ENCODE measurements around the gene MACROD2.

Gene MACROD2

DNA sequence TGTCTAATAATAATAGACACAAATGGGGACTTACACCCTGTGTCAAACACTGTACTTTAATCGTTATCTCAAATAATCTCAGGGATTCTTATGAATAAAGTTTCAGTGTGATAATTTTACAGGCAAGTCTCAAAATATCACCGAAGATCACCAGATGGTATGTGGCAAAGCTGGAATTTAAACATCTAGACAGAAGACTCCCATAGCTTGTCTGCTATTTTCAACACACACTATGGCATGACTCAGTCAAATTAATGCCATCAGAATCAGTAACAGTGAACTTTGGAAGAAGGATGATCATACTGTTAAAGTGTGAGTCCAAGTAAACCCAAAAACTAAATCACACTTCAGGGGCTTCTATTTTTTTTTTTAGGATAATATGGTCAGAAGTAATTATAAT is 1209.7 kb downstream of the MACROD2 start:
- no peak for DNase-seq

DNA sequence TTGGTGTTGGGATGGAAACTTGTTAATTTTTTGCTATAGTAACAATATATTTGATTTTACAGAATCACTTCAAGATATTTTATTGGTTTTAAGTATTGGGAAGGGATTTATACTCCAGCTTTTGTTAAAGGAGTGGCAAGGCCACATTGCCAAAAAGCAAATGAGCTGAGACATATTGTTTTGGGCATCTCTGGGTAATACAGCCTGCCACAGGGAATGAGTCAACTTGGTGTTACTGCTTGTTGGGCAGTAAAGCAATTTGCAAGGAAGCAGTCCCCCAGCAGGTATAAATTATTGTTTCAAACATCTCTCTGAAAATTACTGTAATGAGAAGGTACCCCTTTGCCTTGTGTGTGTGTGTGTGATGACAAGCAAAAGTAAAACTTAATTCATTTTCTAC is 1210.4 kb downstream of the MACROD2 start:
- no peak for DNase-seq

DNA sequence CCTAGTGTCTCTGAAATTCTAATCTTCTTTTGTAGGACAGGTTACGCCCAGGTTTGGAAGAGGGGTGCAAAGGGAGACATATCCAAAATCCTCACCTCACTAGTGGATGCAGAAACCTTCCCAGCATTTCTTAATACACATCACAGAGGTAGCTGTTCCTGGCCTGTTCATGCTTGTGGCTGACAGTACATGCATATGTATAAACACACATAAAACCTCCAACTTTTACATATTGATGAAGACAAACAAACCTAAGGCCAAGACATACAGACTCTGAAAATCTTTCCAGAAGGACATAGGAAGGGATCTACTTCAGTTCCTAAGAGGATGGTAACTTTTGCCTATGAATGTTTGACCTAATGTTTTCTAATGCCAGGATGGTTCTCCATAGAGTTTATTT is 1214.2 kb downstream of the MACROD2 start:
- DNase-seq, result no peak

DNA sequence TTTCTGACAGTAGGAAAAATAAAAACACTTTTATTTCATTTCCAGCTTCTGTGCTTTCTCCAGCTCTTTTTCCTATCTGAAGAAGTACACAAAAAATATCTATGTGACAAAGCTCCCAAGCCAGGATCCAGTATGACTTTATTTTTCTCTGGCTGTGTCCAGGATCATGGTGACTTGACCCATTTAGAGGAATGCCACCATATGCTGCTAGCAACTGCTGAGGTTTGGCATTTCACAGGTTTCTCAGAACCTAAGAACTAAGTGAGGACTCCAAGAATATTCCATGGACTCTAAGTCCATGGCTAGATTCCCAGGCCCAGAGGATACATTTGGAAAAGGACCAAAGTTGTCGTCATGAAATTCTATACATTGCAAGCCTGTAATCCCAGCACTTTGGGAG is 1218.7 kb downstream of the MACROD2 start:
- no peak for DNase-seq

DNA sequence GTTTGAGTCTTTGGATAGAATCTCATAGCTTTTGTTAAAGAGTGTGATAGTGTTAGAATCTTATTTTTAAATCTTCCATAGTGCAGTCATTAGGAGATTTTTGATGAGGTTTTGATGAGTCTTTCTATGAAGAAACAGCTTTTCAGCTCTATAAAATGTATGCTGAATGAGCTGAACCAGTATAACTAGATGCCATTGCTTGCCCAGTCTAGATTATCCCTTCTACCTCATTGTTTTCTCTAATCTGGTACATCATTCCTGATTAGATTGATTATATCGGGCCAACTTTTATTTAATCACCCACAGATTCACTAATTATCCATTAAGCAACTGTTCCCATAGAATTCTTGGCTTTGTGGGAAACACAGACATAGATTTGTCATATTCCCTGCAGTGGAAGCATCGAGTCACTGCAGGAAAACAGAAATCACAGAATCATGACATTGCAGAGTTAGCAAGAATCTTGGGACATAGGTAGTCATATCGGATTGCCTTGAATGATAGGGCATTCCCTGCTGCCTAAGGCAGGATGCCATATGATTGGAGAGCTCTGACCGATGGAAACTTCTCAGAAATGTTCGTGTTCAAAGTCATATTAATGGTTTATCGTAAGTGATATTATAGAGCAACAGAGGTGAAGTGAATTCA is 1224.8 kb downstream of the MACROD2 start:
- no peak for DNase-seq

DNA sequence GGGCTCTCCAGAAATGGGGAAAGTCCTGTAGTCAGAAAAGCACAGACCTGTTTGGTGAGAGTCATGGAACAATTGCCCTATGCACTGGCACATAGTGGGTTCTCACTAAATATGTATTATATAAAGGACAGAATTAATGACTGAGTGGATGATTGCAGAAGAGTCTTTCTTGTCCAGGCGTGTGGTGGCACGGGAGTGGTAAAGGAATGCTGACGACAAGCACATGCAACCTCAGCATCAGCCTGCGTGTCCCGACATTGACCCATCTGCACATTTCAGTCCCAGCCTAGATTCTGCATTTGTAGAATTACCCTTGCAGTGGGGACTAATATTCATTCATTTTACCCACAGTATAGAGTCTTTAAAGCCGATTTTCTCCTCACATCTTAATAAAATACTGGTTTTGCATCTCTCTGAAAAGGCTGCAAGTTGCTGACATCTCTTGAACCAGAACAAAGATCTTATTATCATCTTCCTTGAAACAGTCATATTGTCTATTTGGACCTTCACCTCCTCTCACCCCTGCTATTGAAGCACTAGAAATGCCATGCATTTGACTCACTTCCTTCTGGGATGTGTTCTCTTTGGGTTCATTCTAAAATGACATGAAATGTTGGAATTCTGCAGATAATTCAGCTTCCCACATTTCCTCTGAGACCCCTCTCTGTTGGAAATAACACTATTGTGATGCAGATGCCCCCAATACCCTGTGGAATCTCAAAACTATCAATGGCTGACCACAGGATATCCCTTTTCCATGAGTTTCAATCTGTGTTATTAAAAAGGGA is 1225.7 kb downstream of the MACROD2 start:
- DNase-seq, result no peak

DNA sequence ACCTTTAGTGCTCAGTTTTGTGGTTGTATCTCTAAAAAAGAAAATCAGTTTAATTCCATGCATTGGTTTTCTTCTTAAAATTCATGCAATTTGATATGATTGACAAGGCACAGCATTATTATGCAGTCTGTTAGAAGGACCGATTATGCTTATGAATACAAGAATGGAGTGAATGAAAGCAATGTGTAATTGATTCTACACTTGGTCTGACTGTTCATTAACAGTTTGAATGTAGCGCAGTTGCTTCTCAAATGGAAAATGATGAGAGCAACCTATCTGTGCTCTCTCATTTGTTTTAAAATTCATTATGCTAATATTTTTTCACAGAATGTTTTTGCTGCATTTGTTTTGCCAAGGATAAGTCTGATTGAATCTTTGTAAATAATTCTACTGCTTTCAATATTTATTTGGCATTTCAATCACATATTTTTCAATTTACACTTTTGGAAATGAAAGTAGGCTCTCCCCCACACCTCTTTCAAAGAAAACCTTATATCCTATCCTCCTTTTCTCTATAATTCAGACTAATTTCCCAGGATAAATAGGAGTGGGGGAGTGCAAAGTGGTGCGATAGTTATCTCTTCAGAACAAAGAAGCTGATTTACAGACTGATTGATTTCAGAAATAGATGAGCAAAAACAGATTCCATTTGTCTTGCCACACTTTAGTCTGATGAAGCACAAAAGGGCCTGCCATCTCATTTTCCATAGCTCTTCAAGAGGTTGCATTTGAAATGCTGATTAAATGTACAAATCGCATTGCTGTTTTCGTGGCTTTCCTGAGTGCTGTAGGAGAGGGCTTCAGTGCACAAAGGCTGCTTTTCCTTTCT is 1227.4 kb downstream of the MACROD2 start:
- DNase-seq, result no peak

DNA sequence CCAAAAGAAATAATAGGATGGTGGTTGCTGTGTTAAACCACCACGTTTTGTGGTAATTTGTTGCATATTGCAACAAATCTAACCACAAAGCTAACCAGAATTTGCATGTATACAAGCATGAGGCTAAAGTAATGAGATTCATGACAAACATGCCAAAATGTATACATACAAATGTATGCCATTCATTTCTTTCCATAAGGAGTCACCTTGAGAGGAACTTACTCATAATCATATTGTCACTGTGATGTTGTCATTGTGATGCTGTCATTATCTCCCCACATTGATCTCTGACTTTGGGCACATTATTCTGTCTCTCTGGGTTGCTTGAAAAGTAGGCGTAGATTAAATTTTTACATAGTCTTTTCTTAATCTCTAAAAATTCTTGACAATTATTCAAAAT is 1228.9 kb downstream of the MACROD2 start:
- DNase-seq, result no peak

DNA sequence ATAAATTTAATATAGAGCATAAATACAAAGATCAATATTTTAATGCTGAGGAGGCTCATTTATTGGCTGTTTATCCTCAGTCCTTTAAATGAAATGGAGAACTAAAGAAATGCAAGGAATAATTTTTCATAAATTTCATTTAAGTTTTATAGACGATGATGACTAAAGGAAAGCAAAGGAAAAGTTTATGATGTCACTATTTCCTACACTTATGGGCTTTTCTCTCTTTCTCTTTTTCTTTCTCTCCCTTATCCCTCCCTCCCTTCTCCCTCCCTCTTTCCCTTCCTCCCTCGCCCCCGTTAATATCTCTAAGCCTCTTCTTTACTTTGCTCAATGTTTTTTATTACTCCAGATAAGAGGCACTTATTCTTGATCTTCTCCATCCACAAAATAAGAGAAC is 1231.8 kb downstream of the MACROD2 start:
- no peak for DNase-seq

DNA sequence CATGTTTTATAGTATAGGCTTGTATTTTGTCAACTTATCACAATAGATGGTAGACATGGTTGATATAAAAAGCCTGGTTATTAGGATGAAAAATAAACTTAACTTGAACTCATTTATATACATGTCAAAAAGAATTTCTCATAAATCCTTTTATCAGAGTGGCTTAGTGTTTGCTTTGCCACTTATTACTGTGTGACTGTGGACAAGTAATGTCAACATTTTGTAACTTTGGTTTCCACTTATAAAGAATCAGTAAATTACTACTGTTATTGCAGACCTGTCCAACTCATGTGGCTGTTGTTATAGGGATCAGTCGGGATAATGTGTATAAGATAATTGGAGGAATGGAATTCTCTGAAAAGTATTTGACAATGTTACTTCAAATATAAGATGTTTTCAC is 1236.9 kb downstream of the MACROD2 start:
- DNase-seq, result no peak

DNA sequence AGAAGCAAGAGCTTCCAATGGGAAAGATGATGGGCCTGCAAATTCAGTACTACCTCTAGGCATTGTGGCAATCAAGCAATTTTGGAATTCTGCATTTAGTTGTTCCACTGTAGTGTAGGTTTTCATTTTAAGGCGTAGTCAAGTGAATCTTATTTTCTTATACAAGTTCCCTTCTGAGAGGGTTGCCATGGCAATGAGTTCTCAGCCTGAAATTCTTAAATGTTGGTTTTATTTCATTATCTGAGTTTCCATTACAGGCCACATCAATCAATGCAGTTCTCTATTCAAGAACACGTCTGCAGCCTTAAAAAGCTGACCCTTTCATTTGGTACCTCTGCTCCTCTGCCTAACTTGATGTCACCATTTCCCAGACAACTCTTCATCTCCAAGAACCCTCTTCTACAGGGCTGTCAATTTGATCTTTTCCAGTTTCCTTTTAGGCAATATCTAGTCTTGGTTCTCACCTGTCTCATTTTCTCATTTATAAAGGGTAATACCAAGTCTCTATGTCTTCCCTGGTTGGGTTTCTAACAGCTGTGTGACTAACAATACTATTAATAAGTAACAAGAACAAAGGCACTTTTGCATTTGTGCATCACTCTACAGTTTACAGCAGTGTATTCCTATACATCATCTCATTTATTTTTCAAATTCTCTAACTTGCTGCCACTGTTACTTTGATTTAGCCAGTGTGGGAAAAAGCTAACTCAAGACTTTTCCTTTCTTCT is 1240.3 kb downstream of the MACROD2 start:
- DNase-seq, result no peak

DNA sequence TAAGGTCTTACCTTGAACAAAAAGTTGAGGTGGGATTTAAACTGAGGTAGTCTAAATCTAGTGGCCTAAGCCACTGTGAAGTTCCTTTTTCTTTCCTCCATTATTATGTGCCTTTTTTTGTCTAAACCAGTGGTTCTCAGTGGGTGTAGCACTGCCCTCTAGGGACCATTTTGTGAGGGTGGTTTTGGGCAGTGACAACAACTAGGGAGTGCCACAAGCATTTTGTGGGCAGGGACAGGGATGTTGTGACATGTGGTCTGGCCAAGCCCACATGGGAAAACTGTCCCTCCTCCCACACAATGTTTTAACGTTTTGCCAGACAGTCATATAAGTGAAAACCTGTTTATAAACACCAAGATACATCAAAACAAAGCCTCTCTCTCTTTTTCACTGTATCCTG is 1241.5 kb downstream of the MACROD2 start:
- DNase-seq, result no peak

DNA sequence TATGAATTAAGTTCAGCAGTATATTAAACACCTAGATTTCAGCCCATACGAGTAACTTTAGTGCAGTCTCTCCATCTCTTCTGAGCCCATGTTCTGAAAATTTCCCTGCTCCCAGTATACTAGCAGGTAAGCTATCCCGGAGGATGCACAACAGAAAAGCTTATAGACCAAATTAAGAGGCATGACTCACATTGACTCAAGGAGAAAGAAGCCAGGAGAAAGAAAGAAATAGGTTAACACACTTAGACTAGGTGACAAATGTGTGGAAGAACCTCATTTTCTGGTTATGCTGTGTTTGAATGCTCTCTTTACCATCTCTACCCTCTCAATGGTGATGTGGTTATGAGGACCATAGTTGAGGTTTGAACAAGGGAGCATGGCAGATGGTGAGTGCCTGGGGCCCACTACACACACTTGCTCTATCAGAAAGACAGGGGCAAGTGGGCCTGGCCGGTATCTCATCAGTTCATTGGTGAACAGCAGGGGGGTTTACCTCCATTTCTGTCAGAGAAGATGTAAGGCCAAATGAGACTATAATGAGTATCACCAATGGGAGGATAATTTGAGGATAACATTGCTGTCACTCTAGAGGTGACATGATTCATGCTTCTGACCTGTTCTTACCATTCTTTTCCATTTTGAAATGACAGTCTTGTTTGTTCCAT is 1244.4 kb downstream of the MACROD2 start:
- DNase-seq, result no peak

DNA sequence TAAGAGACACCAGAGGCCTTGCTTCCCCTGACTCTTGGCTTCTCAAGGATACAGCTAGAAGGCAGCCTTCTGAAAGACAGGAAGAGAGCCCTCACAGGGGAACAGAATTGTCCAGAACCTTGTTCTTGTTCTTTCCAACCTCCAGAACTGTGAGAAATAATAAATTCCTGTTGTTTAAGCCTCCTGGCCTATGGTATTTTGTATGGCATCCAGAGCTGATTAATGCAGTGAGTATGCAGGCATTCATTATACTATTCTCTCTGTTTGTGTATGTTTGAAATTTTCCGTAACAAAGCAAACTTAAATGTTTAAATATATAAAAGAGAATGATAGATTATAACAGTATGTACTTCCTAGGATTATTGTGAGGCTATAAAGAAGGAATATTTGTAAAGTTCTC is 1245.5 kb downstream of the MACROD2 start:
- no peak for DNase-seq

DNA sequence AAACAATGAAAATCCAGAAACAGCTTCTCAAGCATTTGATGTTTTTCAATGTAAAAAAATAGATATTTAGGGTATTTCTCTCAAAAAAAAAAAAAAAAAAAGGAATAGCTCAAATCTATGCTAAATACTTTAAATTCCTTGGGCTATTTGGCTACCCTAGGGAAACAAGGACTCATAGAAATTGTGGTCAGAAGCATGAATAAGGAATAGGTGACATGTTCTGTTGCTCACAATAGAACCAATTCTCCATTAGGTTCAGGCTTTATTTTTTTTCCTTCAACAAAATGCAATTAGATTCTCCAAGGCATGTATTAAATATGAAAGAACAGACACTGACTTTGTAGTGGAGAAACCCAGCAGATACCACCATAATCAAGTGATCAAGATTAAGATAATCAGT is 1246.4 kb downstream of the MACROD2 start:
- no peak for DNase-seq

DNA sequence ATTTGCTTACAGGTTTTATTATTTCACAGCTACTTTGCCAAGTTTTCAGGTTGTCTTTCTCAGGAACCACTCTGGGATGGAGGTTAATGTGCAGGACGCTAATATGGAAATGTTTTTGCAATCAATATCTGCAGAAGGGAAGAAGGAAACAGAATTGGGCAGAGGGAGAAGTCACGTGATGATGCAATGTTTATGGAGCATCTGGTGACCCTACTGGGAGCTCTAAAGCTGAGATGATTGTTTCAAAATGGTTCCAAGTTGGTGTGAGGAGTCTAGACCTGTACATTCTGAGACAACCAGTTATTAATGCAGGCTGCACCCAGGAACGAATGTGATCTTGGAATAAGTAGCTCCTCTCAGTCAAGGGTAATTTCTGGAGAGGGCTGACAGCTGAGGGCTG is 1247.5 kb downstream of the MACROD2 start:
- no peak for DNase-seq

DNA sequence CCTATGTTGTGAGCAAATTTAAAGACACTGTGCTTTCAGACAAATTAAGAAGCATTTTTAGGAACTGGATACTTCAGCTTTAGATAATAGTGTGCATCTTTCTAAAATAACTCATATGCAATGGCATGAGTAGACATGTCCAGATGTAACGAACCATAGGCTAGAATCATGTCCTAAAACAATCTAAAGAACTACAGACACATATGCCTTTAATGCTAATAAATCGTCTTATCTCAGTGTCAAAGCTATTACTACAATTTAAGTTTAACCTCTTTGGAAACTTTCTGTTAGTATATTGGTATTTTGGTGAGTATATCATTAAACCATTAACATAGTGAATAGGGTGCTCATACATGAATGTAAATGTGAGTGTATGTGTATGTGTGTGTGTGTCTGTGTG is 1250.6 kb downstream of the MACROD2 start:
- DNase-seq, result no peak

DNA sequence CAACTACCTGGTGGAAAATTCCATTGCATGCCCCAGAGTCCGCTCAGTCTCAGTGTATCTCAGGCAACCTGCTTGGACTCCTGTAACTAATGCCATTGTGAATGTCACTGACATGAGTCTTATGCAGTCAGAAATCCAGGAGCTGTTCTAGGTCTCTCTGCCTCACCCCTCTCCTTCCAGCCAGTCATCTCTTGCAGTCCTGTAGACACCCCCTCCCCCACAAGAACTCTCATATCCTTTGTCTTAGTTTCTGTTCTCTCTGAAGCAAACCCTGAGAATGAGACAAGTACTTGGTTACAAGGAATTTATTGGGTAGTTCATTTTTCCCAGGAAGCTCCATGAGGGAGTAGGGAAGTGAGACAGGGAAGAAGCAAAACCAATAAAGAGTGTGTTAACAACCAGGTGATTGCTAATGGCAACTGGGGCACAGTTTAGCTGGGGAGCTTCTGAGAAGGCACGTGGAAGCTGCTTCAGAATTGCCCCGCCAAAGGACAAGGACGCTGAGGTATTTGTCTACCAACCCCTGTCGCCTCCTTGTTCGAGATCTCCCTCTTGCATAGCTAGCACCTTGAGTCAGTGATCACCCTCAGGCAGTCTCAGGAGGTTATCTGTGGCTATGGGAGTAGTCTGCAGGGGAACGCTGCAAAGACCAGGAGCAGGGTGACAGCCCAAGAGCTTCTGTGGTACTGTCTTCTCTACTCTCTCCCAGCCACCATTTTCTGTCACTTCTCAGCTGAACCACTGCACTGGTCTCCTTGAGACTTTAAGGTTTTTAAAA is 1253.5 kb downstream of the MACROD2 start:
- DNase-seq, result no peak

DNA sequence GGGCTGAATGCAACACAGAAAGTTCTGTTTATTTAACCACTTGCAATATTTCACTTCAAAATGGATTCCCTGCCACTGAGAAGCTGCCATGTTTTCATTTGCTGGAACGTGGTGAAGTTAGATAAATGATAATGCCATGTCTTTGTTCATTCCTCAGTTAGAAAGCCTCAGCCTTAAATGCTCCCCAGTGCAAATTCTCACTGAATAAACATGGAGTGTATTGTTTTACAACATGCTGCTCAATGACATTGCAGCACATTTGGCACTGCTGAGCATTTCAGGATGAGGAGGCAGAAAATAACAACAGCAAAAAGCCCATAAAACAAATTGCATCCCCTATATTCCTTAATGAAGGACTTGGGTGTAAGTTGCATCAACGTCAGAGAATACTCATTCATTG is 1255.9 kb downstream of the MACROD2 start:
- DNase-seq, result no peak

DNA sequence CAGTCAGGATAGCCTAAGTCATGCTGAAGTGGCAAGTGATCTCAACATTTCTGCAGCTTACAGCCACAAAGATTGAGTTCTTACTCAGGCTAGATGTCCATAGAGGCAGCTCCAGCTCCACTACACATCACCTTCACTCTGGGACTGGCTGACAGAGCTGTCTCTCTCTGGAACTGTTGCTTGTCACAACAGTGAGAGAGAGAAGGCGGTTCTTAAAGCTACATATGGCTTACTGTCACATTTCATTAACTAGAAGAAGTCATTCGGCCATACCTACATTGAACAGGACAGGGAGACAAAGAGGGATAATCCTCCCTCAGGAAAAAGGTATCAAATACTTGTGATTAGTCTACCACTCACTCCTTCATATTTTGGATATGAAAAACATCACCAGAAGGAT is 1257.0 kb downstream of the MACROD2 start:
- no peak for DNase-seq

DNA sequence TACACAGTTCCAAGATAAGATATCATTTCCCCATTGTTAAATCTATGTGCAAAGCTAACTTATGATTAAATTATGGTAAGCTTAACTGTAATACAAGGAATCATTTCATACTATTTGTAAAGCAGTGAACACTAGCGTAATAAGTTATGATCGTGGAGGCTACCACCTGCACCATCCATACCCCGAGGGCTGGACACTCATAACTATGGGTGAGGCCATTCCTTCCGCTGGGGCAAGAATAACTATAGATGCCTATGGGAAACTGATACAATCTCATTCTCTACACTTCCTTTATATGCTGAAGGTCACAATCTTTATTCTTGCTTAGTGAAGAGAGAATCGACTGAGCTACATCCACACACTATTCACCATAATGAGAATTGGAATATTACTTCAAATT is 1258.1 kb downstream of the MACROD2 start:
- DNase-seq, result no peak

All from activated naive CD4-positive, alpha-beta T cell (primary cell).